Ramos (cell line): Measurements from ENCODE around the gene FZR1.
"Not testable (repeated sequence)": the region's sequence is repeated elsewhere in the genome, so short reads cannot be mapped to it uniquely, and the experiment has no call there.

Source experiments
- in situ Hi-C: fragments of 300-500 bp; cut with MboI; formaldehyde crosslinking; loops from one replicate; pipeline ENCODE4 v1.14.3; 2022; ENCODE audit warnings: low sequenced_read_pairs; ENCODE audit not compliant: unreplicated experiment

The FZR1 gene

DNA sequence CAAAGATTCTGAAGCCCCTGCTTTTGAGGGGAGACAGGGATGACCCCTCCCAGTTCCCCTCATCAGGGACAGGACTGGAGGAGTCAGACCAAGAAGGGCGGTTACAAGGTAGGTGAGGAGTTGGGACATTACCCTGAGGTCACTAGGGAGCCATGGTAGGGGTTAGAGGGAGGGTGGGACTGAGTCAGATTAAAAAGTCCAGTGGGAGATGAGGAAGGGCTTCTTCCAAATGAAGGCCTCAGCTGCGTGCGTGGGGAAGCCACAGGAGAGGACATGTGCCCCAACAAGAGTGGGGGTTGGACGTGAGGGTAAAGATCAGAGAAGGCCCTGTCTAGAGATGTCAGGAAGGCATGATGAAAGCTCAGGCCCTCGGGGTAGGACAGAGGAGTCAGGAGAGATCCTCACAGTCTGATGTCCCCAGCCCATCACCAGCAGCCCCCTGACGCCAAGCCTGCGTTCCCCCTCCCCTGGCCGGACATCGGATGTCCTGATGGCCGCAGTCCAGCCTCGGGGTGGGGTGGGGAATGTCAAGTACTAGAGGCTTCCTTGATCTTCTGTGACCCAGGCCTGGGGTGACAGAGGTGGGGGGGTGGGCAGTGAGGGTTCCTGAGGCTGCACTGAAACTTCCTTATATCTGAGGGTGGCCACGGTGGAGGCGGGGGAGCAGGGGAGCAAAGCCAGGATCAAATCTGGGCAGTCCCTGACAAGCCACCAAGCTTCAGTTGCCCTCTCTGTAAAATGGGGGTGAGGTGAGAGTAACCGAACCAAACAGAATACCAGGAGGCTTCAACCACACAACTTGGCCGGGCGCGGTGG, 57.8 kb downstream of the FZR1 start:
- in situ Hi-C loops, result no loop called here

DNA sequence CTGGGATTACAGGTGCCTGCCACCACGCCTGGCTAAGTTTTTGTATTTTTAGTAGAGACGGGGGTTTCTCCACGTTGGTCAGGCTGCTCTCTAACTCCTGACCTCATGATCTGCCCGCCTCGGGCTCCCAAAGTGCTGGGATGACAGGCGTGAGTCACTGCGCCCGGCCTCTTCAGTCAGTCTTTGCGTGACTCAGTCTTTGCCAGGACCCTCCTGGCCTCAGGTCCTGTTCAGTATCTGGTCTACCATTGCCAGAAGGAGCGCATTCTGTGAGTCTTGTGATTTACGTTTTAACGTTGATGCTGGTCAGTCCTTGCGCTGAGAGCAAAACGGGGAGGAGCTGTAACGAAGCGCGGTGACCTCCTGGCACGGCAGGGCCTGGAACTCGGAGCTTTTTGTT, 59.0 kb downstream of the FZR1 start:
- in situ Hi-C loops, result no loop called here

DNA sequence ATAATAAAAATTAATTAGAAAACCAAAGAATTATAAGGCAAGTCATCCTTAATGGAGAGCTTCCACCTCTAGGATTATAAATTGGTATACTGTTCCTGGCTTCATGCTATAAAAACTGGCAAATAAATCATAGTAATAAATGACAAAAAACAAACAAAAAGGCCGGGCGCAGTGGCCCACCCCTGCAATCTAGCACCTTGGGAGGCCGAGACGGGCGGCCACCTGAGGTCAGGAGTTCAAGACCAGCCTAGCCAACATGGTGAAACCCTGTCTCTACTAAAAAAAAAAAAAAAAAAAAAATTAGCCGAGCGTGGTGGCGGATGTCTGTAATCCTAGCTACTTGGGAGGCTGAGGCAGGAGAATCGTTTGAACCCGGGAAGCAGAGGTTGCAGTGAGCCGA, 63.9 kb downstream of the FZR1 start:
- in situ Hi-C loops, result not testable (repeated sequence)

DNA sequence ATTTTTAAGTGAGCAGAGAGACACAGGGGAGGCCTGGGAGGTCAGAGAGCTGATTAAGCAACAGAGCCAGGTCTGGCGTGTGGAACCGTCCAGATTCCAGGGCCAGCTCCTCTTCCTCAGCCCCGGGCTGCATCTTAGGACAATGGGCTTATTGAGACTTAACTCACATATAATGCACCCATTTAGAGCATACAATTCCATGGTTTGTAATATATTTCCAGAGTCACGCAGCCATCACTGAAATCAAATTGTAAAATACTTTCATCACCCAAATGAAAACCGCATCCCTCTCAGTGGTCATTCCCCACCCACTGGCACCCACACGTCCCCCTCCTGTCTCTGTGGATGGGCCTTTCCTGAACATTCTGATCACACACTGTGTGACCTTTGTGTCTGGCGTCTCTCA, 64.5 kb downstream of the FZR1 start:
- in situ Hi-C loops, result no loop called here

DNA sequence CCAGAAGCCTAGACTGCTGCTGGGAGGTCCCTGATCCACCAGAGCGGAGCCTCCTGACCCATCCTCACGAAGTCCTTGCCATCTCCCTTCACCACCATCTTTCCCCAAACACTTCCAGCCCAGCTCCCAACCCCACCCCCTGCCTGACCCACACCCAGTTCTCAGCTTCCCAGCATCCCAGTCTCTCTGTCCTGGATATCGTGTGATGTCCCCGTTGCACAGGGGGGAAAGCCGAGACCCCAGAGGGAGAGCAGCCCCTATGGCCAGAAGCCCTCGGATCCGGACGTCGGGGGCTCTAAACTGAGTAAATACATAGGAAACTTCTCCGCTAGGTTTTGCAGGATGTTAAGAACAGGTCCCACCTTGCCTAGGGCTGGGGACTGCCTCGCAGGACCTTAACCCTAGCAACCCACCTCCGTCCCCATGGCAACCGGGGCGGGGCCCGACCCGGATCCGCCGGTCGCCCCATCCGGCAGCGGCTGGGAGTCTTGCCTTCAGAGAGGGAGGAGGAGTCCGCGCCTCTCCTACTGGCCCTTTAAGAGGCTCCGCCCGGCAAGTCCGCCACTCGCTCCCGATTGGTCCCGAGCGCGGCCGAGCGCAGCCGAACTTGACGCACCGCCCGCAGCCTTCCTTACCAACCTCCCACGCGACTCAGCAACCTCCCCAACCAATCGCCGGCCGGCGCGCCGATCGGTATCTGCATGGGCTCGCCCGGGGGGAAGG, 66.2 kb downstream of the FZR1 start:
- in situ Hi-C loops, result no loop called here

DNA sequence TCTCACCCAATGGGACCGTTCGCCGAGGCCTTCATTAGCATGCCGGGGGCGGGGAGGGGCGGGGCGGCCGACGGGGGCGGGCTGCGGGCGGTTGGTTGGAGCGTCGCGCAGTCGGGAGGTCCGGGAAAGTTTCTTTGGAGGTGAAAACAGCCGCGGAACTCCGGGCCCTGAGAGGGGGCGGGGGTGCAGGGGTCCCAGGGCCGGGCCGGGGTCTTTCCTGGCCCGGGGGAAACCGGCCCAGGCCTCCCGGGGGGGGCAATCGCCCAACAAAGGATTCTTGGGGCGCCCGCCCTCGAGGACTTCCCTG, 66.7 kb downstream of the FZR1 start, which contains the start of gene HMG20B:
TSS of gene HMG20B (plus strand) at position 90 of the 307 bp plus-strand sequence. CDS start 366 bp downstream, outside the sequence.
- in situ Hi-C loops, result no loop called here

DNA sequence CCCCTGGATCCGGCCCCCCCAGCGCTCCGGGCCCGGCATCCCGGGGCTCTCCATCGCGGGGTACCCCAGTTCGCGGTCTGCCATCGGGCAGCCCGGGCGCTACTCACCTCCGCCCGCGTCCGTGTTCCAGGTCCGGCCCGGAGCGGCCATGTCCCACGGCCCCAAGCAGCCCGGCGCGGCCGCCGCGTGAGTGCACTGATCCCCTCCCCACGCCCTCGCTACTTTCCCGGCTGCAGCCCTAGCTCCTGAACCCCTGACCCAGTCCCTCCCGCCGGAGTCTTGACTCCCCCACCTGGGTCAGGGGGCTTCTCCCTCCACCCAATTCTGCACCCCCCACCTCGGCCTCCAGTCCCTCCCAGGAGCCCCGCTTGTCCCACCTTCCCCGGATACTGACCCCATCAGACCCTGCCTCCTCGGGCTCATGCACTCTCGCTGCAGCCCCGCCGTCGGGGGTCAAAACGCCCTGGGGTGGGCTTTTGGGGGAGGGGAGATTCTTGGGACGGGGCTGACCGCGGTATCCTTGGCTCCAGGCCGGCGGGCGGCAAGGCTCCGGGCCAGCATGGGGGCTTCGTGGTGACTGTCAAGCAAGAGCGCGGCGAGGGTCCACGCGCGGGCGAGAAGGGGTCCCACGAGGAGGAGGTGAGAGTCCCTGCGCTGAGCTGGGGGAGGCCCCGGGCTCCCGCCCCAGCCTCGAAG, 67.2 kb downstream of the FZR1 start:
- in situ Hi-C loops, result no loop called here

DNA sequence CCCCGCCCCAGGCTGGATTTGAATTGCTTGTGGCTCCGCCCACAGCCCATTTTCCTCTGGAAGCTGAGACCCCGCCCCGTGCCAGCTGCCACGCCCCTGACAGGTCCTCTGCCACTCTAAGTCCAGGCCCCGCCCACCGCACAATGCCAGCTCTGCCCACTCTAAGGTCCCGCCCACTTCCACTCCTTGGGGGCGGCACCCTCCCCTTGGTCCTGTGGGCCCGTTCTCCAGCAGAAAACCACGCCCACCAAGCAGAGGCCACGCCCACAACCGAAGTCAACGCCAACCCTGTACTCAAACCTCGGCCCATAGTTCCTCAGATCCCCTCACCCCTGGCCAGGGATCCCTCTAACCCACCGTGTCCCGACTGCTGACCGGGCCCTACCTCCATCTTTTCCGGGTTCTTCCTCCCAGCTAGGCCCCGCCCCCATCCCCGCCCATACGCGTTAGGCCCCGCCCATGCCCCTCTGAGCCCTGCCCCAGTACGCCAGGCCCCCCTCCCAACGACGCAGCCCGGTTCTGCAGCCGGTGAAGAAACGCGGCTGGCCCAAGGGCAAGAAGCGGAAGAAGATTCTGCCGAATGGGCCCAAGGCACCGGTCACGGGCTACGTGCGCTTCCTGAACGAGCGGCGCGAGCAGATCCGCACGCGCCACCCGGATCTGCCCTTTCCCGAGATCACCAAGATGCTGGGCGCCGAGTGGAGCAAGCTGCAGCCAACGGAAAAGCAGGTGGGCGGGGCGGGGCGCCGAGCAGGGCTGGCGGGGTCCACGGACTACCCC, 67.9 kb downstream of the FZR1 start:
- in situ Hi-C loops, result no loop called here

DNA sequence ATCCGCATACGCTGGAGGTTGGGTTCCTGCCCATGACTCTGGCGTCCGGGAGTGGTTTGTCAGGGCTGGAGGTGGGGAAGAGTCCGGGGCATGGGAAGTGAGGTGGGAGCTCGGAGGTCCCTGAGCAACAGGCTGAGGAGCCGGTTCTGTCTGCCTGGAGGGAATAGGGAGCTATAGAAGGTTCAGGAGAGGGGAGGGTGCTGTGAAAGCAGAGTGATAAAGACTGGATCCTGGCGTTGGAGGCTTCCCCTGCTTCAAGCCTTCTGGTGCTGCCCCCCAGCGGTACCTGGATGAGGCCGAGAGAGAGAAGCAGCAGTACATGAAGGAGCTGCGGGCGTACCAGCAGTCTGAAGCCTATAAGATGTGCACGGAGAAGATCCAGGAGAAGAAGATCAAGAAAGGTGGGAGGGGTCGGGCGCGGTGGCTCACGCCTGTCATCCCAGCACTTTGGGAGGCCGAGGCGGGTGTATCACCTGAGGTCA, 69.2 kb downstream of the FZR1 start:
- in situ Hi-C loops, result no loop called here

DNA sequence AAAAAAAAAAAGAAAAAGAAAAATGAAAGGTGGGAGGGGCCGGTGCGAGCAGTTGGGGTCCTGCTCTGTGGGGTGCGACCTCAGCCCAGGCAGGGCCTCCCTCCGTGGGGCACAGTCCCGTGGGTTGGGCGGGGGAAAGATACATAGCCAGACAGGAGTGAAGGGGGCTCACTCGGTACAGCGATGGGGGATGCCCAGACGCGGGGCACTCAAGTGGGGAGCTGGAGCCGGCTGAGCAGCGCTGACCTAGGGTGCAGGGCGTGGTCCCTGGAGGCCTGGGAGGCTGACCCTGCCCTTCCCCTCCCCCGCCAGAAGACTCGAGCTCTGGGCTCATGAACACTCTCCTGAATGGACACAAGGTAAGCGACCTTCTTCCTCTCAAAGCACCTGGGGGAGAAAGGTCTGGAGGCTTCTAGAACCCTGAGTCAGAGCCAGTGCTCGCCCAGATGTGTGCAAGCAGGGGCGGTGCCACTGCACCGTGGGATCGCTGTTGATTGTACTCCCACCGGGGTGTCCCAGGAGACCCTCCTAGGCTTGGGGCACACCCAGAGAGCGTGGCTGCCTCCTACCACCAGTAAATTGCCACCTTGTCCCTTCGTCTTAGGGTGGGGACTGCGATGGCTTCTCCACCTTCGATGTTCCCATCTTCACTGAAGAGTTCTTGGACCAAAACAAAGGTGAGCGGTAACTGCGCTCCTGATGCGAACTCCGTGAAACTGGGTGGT, 70.0 kb downstream of the FZR1 start:
- in situ Hi-C loops, result no loop called here

DNA sequence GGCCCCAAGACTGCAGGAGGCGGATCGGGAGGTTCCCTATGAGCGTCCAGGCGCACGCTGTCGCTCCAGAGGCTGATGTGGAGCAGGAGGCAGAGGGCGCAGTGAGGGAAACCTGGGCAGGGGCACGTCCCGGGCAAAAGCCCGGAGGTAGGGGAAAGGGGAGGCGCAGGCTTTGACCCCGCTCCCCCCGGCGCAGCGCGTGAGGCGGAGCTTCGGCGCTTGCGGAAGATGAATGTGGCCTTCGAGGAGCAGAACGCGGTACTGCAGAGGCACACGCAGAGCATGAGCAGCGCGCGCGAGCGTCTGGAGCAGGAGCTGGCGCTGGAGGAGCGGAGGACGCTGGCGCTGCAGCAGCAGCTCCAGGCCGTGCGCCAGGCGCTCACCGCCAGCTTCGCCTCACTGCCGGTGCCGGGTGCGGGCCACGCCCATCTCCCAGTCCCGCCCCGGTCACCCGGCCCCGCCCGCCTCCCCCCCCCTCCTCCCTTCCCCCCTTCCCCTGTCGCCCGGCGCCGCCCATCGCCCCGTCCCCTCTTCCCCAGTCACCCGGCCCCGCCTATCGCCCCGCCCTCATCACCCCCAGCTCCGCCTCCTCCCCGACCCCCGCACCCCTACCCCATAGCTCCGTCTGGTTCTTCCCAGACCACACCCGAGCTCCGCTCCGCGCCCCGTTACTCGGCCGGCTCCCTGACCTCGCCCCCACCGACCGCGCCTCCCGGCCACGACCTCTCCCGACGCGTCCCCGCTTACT, 70.8 kb downstream of the FZR1 start:
- in situ Hi-C loops, result no loop called here

DNA sequence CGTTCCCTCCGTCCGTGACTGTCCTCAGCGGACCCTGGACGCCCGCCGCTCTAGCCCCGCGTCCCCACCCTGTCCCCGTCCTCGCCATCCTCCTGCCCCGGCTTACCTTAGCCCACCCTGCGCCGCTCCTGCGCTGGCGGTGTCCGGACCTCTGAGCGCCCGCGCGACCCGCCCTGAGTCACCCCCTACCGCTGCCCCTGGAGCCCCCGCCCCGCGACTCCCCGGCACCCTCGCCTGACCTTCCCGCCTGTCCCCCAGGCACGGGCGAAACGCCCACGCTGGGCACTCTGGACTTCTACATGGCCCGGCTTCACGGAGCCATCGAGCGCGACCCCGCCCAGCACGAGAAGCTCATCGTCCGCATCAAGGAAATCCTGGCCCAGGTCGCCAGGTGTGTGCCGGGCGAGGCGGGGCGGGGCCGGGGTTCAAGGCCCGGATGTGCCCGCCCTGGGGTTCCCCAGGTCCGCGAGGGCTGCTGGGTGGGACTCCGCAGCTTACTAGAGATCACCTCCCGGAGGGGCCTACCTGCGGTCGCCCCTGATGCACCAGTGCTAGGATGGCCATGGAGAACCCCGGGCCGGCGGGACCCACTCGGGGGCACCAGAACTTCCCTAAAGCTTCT, 71.7 kb downstream of the FZR1 start:
- in situ Hi-C loops, result no loop called here

DNA sequence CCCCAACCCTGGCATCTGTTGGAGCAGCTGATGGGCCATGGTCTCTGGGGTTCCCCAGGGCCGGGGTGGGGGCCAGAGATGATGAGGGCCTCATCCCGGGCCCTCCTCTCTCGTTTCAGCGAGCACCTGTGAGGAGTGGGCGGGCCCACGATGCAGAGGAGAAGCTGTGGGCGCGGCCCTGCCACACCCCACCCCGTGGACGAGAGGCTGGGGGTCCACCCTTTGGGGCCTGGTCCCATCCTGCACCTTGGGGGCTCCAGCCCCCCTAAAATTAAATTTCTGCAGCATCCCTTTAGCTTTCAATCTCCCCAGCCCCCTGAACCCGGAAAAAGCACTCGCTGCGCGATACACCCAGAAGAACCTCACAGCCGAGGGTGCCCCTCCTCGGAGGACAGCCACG, 72.3 kb downstream of the FZR1 start:
- in situ Hi-C loops, result no loop called here

DNA sequence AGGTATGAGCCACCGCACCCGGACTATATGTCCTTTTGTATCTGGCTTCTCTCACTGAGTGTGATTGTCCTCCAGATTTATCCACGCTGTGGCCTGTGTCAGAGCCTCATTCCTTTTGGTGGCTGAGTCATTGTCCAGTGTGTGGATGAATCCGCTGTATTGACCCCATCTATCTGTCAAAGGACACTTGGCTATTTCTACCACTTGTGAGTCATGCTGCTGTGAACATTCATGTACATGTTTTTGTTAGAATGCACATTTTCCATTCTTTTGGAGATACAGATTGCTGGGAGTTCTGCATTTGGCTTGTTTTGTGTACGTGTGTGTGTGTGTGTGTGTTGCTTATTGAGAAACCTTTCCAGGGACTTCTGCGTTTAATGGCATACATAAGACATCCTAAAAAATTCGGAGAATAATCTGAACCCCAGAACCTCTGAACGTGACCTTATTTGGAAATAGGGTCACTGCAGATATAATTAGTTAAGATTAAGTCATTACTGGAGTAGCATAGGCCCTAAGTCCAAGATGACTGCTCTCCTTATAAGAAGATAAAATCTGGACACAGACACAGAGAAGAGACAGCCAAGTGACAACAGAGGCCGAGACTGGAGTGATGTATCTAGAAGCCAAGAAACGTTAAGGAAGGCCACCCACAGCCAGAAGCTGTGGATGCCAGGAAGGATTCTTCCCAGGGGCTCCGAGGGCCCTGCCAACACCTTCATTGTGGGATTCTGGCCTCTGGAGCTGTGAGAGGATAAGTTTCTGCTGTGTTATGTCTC, 74.2 kb downstream of the FZR1 start:
- in situ Hi-C loops, result no loop called here

DNA sequence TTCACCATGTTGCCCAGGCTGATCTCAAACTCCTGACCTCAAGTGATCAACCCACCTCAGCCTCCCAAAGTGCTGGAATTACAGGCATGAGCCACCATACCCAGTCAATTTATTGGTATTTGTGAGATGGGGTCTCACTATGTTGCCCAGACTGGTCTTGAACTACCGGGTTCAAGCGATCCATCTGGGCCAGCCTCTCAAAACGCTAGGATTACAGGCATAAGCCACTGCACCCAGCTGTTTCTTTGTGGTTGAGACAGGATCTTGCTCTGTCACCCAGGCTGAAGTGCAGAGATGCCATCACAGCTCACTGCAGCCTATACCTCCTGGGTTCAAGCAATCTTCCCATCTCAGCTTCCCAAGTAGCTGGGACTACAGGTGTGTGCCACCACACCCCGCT, 75.7 kb downstream of the FZR1 start:
- in situ Hi-C loops, result not testable (repeated sequence)

DNA sequence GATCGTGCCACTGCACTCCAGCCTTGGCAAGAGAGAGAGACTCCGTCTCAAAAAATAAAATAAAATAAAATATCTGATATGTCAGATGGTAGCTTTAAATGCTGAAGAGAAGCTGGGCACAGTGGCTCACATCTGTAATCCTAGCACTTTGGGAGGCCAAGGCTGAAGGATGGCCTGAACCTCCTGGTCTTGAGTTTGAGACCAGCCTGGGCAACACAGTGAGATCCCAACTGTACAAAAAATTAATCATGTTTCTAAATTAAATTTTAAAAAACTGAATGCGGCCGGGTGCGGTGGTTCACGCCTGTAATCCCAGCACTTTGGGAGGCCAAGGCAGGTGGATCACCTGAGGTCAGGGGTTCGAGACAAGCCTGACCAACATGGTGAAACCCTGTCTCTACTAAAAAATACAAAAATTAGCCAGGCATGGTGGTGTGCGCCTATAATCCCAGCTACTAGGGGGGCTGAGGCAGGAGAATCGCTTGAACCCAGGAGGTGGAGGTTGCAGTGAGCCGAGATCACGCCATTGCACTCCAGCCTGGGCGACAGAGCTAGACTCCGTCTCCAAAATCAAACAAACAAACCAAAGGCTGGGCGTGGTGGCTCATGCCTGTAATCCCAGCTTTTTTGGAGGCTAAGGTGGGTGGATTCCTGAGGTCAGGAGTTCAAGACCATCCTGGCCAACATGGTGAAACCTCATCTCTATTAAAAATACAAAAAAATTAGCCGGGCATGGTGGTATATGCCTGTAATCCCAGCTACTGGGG, 78.1 kb downstream of the FZR1 start:
- in situ Hi-C loops, result not testable (repeated sequence)
